ENCODE results near the gene FOXP1. TPM values are rescaled to one million over a fixed set of nuclear protein-coding genes. Genes with fewer than 3 reads are reported as not detected.

FOXP1 gene
- total RNA-seq, 3 donors from 2014 or later = 61.9 to 267 (median 146) TPM

GRCh38 chr3:71502066-71502625 lies 81.4 kb downstream of the FOXP1 start:
- Histone ChIP-seq H3K36me3 (no peaks in the 10 kb centered on the region), H3K27me3 (no peaks in the 10 kb centered on the region), H3K4me3 (no peak overlapping the region), H3K4me1 (peaks cover 0 to 11% of the 10 kb centered on the region in 2 donors), H3K9me3 (no peaks in the 10 kb centered on the region), H3K27ac (peak overlapping the region in 1 of 2 donors; percentile 33)
- intact Hi-C loops (cut with DNase I; ENCODE audit: low total_unique reads) = no loop called here
- no peak for TF ChIP-seq POLR2AphosphoS5 (IDR thresholded peaks at IDR 0.05)
- no peak for TF ChIP-seq CTCF (IDR thresholded peaks at IDR 0.05)
- no peak for TF ChIP-seq POLR2A (IDR thresholded peaks at IDR 0.05)
- no peak for DNase-seq (ENCODE audit: low spot score in 2 of 2)

GRCh38 chr3:71500696-71501095 lies 82.8 kb downstream of the FOXP1 start:
- no peaks in the 10 kb centered on the region for H3K27me3 ChIP-seq
- TF ChIP-seq POLR2AphosphoS5 (IDR thresholded peaks at IDR 0.05) (no peak), CTCF (IDR thresholded peaks at IDR 0.05) (no peak), POLR2A (IDR thresholded peaks at IDR 0.05) (no peak)
- H3K36me3 ChIP-seq = no peaks in the 10 kb centered on the region
- no peaks in the 10 kb centered on the region for H3K9me3 ChIP-seq
- H3K4me3 ChIP-seq = no peak overlapping the region
- no peak for DNase-seq (ENCODE audit: low spot score in 2 of 2)
- H3K27ac ChIP-seq = no peak overlapping the region
- intact Hi-C loops (cut with DNase I; ENCODE audit: low total_unique reads) = no loop called here
- H3K4me1 ChIP-seq = peaks cover 0 to 11% of the 10 kb centered on the region in 2 donors

GRCh38 chr3:71499227-71499876 lies 84.2 kb downstream of the FOXP1 start:
- TF ChIP-seq POLR2AphosphoS5 (IDR thresholded peaks at IDR 0.05) (no peak), CTCF (IDR thresholded peaks at IDR 0.05) (no peak), POLR2A (IDR thresholded peaks at IDR 0.05) (no peak)
- no peaks in the 10 kb centered on the region for H3K27me3 ChIP-seq
- DNase-seq (ENCODE audit: low spot score in 2 of 2) = no peak
- H3K4me1 ChIP-seq = peaks cover 0 to 11% of the 10 kb centered on the region in 2 donors
- no peaks in the 10 kb centered on the region for H3K9me3 ChIP-seq
- intact Hi-C loops (cut with DNase I; ENCODE audit: low total_unique reads) = no loop called here
- peak overlapping the region in 1 of 2 donors; percentile 53 for H3K27ac ChIP-seq
- H3K36me3 ChIP-seq = no peaks in the 10 kb centered on the region
- no peak overlapping the region for H3K4me3 ChIP-seq

- no peak for DNase-seq (ENCODE audit: low spot score in 2 of 2)
- H3K36me3 ChIP-seq = no peaks in the 10 kb centered on the region
- H3K27ac ChIP-seq = peak overlapping the region in 1 of 2 donors; percentile 53
- no peaks in the 10 kb centered on the region for H3K9me3 ChIP-seq
- H3K4me3 ChIP-seq = no peak overlapping the region
- no peak for TF ChIP-seq CTCF (IDR thresholded peaks at IDR 0.05)
- no peak for TF ChIP-seq POLR2A (IDR thresholded peaks at IDR 0.05)
- no peak for TF ChIP-seq POLR2AphosphoS5 (IDR thresholded peaks at IDR 0.05)
- intact Hi-C loops (cut with DNase I; ENCODE audit: low total_unique reads) = no loop called here
- no peaks in the 10 kb centered on the region for H3K27me3 ChIP-seq
- H3K4me1 ChIP-seq = peaks cover 0 to 11% of the 10 kb centered on the region in 2 donors
These were observed 85.0 kb downstream of the FOXP1 start for GRCh38 chr3:71498543-71498942.

- H3K4me1 ChIP-seq = peaks cover 0 to 11% of the 10 kb centered on the region in 2 donors
- H3K4me3 ChIP-seq = no peak overlapping the region
- no peaks in the 10 kb centered on the region for H3K27me3 ChIP-seq
- DNase-seq (ENCODE audit: low spot score in 2 of 2) = no peak
- H3K27ac ChIP-seq = peak overlapping the region; percentile 50 to 53
- TF ChIP-seq POLR2A (IDR thresholded peaks at IDR 0.05) = no peak
- TF ChIP-seq CTCF (IDR thresholded peaks at IDR 0.05) = no peak
- TF ChIP-seq POLR2AphosphoS5 (IDR thresholded peaks at IDR 0.05) = no peak
- no peaks in the 10 kb centered on the region for H3K9me3 ChIP-seq
- no peaks in the 10 kb centered on the region for H3K36me3 ChIP-seq
- intact Hi-C loops (cut with DNase I; ENCODE audit: low total_unique reads) = no loop called here
These were observed 85.5 kb downstream of the FOXP1 start for GRCh38 chr3:71497971-71498444.

All from breast epithelium (tissue), 4 donors.